GM19455 (cell line): ENCODE results near the gene UBQLN2.
"Not testable (repeated sequence)": the region's sequence is repeated elsewhere in the genome, so short reads cannot be mapped to it uniquely, and the experiment has no call there.

Experiments used
- ATAC-seq: cut with Tn5 transposase; IDR thresholded peaks from one replicate; pipeline ENCODE4 v1.9.1; 2021; ENCODE audit not compliant: unreplicated experiment

UBQLN2 gene

GRCh38 chrX:56563231-56564161 is at the start of gene UBQLN2:
Gene UBQLN2, plus strand, starts transcription at chrX:56563627. Its CDS starts 247 bp downstream, at chrX:56563874.
- peak; percentile 74 for ATAC-seq

- no peak for ATAC-seq
These were observed 43.8 kb upstream of the UBQLN2 start for GRCh38 chrX:56519642-56520041.

GRCh38 chrX:56529482-56530007 is 33.9 kb upstream of the UBQLN2 start:
- ATAC-seq = not testable (repeated sequence)

GRCh38 chrX:56530011-56530410 is 33.4 kb upstream of the UBQLN2 start:
- ATAC-seq = no peak

- no peak for ATAC-seq
These were observed 12.8 kb upstream of the UBQLN2 start for GRCh38 chrX:56550667-56551066.

GRCh38 chrX:56554870-56555269 is 8.6 kb upstream of the UBQLN2 start:
- ATAC-seq = no peak

GRCh38 chrX:56557376-56557929 is 6.0 kb upstream of the UBQLN2 start:
- ATAC-seq = no peak

GRCh38 chrX:56564164-56564885 is 898 bp downstream of the UBQLN2 start:
- peak; percentile 19 for ATAC-seq

GRCh38 chrX:56564921-56565840 is 1.8 kb downstream of the UBQLN2 start:
- ATAC-seq = no peak

GRCh38 chrX:56569378-56570057 is 6.1 kb downstream of the UBQLN2 start:
- no peak for ATAC-seq

GRCh38 chrX:56572975-56573374 is 9.5 kb downstream of the UBQLN2 start:
- no peak for ATAC-seq

GRCh38 chrX:56574861-56575260 is 11.4 kb downstream of the UBQLN2 start:
- ATAC-seq = no peak

- no peak for ATAC-seq
These were observed 13.3 kb downstream of the UBQLN2 start for GRCh38 chrX:56576721-56577120.

- no peak for ATAC-seq
These were observed 25.2 kb downstream of the UBQLN2 start for GRCh38 chrX:56588397-56589188.

- not testable (repeated sequence) for ATAC-seq
These were observed 28.4 kb downstream of the UBQLN2 start for GRCh38 chrX:56591830-56592229.

GRCh38 chrX:56600141-56600540 is 36.7 kb downstream of the UBQLN2 start:
- ATAC-seq = no peak

- ATAC-seq = no peak
These were observed 37.6 kb downstream of the UBQLN2 start for GRCh38 chrX:56600987-56601386.

GRCh38 chrX:56615282-56615681 is 51.9 kb downstream of the UBQLN2 start:
- ATAC-seq = no peak
